NCI-H1417 treated with DMSO at 0.1 percent for 48 hours (cell line): ENCODE data around the gene SH3BP5L.
"Not testable (repeated sequence)": the region's sequence is repeated elsewhere in the genome, so short reads cannot be mapped to it uniquely, and the experiment has no call there.

ENCODE experiments used
- DNase-seq: peaks from one replicate; lab custom pipeline; 2025; lab: John Stamatoyannopoulos, UW

SH3BP5L gene

DNA sequence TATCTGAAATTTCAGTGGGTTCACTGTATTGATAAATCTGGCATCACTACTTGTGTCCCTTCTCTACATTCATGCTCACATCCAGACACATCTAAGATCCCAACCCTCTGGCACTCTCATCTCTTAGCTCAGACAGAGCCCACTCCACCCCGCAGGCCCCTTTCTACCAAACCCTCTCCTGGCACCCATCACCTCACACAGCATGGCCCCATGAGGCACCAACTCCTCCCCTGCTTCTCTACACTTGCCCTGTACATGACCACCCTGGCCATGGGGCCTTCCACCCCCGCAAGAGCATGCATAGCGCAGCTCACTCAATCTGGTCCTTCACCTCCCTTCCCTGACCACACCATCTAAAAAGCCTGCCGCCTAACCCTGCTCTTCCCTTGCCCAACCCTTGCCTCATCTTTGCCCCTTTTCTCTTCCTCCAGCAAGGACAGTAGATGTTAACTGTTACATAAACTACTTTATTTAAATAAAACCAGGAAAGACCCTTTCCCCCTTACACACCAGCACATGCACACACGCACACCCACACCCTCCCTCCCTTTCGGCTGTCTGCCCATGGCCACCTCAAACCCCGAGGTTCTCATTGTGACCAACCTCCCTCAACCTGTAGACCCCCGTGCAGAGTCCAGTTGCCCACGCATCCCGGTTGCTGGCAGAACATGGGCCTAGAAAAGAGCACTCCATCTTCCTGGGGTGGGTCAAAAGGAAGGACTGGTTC is 15.6 kb downstream of the SH3BP5L start:
- DNase-seq, result no peak

DNA sequence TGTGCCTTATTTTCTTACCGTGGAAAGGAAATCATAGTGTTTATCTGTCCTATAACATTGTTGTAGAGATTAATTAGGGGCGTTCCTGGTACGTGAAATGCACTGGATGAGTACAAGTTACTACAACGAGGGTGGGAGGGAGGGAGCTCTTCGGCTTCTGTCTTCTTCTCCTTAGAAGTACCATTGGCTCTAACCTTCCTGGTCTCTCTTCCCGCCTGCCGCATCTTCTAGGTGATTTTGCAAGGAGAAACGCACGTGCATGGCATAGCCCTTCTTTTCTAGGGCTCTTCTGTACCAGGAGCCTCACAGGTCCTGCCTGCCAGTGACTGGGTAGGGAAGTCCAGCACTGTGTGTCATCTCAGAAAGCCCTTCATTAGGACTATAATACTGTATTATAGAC is 16.8 kb downstream of the SH3BP5L start:
- no peak for DNase-seq

DNA sequence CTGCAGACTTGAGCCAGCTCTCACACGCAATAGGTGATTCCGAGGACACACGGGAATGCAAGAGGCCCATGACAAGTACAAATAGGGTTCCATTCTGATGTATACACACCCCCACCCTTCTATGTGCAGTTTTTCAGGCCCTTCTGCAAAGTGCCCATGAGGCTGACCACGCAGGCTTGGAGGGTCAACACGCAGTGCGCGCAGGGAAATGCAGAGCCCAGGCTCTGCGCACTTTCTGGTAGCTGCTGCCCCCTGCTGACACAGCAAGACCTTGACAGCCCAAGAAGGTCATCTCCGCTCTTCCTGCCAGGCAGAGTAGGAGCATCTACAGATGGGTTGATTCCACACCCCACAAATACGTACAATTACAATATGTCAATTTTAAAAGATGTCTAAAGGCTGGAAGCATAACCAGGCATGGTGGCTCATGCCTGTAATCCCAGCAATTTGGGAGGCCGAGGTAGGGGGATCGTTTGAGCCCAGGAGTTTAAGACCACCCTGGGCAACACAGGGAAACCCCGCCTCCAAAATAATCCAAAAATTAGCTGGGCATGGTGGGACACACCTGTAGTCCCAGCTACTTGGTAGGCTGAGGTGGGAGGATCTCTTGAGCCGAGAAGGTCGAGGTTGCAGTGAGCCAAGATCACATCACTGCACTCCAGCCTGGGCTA is 18.5 kb downstream of the SH3BP5L start:
- DNase-seq, result no peak

DNA sequence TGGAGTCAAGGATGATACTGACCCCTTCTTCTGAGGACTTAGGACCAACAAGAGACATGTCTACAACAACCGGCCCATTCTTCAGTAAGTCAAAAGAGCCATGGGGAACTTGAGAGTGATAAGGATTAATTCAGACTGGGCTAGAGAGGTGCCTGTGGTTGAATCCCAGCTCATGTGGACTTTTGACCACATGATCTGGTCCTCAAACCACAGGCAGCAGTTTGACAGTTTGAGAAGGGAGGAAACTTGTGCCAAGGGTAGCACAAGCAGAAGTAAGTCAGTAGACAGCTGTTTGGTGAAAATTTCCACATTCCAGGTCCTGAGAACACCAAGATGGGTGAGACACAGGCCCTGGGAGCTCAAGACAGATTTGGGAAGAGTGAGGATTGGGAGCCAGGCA is 19.8 kb downstream of the SH3BP5L start:
- no peak for DNase-seq

DNA sequence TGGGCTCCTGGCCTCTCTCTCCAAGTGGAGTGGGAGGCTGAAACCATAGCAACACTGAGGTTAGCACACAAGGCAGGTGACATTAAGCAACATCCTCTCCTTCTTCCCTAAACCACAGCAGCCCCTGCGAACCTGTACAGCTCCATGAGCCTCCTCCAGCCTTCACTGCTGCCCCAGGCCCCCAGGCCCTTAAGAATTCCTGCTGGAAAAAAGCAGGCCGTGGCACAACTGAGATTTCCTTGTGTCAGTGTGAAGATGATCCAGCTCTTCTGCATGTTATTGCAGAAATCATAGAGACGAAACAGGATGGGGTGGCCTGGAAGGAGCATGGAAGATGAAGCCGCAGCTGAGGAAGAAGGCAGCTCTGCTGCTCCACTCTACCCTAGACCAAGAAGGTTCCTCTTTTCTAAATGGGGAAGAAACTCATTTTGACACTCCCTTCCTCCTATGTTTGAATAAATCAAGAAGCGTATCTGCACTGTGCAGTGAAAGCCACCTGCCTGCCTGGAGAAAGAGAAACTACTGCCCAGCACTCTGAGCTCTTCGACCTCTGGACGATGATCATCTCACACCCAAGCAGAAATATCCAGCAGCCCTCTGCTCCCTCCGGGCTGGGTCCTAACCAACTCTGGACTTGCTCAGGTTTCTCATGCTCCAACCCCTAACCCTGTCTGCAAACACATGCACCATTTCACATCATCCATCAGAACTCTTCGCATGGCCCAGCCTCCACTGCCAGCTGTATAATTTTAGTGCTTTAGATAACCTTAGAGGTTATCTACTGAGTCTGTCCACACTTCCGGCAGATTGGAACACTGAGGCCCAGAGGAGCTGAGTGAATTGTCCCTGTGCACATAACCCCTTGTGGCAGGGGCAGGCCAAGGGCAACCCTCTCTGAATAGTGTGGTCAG is 20.7 kb downstream of the SH3BP5L start:
- no peak for DNase-seq

DNA sequence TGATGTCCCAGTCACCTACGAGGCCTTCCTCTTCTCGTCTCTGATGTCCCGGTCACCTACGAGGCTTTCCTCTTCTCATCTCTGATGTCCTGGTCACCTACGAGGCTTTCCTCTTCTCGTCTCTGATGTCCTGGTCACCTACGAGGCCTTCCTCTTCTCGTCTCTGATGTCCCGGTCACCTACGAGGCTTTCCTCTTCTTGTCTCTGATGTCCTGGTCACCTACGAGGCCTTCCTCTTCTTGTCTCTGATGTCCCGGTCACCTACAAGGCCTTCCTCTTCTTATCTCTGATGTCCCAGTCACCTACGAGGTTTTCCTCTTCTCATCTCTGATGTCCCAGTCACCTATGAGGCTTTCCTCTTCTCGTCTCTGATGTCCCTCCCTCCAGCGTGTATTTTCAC is 22.2 kb downstream of the SH3BP5L start:
- not testable (repeated sequence) for DNase-seq

DNA sequence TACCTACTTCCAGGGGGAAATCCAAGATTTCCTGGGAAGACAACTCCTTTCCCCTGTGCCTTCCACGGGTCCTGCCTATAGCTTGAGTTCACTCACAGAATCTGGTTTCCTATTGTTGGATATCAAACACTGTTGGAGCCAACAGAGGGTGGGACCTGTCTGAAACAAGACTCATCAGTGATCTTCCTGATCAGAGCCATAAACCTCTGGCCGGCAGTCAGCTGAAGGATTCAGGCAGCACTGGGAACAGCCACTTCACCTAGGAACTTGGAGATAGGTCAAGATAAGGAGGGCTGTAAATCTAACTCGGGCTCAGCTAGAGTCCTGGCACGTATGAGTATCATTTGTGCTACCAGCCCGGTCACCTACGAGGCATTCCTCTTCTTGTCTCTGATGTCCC is 23.3 kb downstream of the SH3BP5L start:
- DNase-seq, result no peak

DNA sequence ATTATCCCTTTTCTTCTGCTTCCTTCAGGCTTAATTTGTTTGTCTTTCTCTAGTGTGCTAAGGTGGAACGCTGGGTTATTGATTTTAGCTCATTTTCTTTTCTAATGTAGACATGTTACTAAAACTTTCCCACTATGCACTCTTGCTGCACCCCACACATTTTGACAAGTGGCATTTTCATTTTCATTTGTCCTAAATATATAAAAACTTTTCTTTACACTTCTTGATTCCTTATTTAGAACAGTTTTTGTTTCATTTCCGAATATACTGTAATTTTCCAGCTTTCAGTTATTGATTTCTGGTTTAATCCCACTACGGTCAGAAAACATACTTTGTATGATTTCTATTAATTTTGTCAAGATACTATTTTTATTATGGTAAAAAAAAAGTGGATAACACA is 25.3 kb downstream of the SH3BP5L start:
- no peak for DNase-seq

DNA sequence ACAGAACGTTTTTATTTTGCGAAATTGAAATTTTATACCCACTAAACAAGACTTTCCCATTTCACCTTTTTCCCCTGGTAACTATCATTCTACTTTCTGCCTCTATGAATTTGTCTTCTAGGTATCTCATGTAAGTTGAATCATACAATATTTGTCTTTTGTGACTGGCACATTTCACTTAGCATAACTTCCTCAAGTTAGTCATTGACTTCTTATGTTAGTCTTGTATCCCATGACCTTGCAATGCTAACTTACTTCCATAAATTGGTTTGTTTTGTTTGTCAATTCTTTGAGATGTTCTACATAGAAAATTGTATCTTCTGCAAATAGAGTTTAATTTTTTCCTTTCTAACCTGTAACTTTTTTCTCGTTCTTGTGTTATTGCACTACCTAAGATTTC is 26.9 kb downstream of the SH3BP5L start:
- no peak for DNase-seq

DNA sequence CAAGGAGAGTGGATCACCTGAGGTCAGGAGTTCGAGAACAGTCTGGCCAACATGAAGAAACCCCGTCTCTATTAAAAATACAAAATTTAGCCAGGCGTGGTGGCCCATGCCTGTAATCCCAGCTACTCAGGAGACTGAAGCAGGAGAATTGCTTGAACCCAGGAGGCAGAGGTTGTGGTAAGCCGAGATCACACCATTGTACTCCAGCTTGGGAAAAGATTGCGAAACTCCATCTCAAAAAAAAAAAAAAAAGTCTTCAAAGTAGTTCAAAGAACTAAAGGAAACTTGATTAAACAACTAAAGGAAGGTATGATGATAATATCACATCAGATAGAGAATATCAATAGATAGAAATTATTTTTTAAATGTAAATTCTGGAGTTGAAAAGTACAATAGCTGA is 31.1 kb downstream of the SH3BP5L start:
- not testable (repeated sequence) for DNase-seq

DNA sequence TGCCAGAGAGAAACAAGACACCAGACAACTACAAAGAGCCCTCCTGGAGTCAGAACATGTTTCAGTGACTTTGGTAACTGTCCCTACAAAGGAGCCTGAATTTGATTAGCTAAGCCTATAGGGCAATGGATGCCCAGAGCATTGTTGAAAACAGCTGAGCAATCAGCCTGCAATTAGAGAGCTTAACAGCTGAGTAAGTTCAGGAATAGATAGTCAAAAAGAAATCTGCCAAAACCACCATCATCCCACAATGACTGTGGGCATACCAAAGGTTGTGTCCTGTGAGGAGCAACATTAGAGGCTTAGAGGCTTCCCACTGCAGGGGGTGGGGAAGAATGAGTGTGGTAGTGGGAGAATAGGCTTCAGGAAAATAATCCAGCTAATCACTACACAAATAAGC is 32.1 kb downstream of the SH3BP5L start:
- no peak for DNase-seq

DNA sequence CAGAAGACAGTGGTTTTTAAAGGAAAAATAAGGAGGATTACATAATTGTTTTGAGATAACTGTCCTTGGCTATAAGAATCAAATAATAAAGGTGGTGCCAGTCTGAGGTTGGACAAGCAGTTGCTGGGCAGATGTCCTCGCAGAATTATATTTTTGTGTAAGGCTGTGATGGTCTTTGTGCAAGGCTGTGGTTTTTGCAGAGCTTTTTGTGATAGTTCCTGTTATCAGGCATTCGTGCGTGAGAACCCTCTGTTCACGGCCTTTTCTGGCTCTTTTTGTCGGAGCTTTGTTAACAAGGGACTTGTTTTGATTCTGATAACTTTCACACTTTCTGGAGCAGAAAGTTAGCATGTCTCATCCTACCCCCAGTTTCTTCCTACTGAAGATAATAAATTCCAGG is 33.4 kb downstream of the SH3BP5L start:
- DNase-seq, result no peak

DNA sequence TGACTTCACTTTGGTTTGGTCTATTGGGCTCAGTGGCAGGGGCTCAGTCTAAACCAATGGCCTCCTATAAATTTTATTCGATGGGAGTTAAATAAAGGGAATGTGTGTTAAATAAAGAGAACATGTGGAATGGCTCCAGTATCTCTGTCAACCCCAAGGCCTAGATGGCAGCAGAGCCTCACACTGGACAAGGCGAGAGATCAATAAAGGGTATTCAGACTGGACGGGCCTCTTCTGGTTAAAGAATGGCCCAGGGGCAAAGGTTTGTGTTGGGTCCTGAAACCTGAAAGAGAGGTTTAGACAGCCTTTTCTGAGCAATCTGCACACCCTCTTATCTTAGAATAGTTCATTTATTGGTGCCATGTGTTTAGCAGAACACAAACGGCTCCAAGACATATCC is 34.7 kb downstream of the SH3BP5L start:
- no peak for DNase-seq

DNA sequence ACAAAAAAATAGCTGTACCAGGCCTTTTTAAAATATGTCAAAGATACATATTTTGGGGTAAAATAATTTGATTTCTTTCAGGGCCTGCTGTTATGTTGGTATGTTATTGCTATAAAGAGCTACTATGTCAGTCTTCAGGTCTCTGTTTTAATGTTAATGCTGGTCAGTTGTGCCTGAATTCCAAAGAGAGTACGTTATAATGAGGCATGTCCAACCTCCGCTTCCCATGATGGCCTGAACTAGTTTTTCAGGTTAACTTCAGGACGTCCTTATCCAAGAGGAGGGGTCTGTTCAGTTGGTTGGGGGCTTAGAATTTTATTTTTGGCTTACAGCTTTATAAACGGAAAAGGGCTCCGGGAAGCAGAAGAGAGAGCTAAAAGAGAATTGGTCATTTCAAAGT is 35.3 kb downstream of the SH3BP5L start:
- no peak for DNase-seq

DNA sequence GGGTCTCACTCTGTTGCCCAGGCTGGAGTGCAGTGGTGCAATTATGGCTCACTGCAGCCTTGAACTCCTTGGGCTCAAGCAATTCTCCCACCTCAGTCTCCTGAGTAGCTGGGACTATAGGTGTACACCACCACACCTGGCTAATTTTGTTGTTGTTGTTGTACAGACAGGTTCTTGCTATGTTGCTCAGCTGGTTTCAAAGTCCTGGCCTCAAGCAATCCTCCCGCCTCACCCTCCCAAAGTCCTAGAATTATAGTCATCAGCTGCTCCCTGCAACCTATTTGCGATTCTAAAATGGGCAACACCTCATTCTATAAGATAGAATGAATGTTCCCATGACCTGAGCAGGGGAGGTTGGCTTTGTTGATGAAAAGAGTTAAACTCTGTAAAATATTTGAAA is 36.4 kb downstream of the SH3BP5L start:
- DNase-seq, result not testable (repeated sequence)

DNA sequence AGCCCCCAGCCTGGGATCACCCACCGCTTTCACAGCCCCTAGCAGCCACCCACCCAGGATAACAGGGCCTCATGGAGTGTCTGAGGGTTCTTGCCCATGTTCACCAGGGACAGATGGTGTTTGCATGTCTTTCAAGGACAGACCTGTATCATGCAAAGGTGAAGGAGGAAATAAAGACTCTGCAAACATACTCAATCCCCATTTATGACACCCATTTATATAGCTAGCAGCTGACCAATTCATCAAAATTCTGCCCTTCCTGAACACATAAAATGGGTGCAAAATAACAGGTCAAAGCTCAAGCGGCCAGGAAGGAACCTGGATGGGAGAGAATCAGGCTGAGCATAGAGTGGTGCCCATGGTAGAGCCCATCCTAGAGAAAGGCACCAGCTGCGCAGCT is 37.4 kb downstream of the SH3BP5L start:
- no peak for DNase-seq

DNA sequence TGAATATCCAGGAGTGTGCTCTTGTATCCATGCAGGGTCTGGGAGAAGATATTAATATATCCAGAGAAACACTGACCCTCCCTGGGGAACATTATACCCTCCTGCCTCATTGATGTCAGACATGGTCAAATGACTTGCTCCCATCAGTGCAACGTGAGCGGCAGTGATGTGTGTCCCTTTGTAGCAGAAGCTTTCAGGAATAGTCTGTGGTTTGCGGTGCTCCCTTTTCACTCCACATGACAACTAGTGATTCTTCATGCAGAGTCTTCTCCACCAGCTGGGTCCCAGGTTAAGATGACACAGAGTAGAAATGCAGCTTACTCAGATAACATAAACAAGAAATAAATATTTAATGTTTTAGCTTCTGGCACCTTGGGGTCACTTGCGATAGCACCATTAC is 38.3 kb downstream of the SH3BP5L start:
- DNase-seq, result no peak

DNA sequence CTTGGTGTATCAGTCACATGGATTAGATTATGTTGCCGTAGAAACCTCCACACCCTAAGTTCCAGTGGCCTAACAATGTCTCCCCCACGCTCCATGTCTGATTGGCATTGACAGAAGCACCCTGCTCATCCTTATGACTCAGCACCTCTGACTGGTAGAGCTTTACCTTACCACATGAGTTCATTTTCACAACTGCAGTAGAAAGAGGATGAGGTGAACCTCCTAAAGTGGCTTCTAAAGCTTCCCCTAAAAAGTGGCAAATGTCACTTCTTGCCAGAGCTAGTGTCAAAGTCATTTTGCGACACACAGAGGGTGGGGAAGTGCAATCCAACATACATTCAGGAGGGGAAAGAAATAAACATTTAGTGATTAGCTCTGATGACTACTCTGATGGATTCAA is 39.6 kb downstream of the SH3BP5L start:
- DNase-seq, result no peak

DNA sequence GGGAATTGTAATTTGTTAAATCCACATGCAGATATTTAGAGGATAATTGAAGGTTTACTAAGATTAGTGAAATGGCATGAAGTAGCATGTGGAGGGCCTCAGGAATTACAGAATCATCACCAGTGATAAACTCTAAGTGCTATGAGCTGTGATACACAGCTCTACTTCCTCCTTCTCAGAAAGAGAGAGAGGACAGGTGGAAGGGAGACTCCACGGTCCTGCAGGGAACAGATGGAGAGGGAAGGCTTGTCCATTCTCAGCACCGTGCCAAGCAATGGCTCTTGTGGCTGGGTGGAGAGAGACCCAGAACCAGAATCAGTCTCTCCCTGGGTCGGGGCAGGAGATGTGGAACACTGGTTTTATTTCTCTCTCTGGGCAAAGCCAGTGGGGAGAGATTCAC is 42.3 kb downstream of the SH3BP5L start:
- no peak for DNase-seq

DNA sequence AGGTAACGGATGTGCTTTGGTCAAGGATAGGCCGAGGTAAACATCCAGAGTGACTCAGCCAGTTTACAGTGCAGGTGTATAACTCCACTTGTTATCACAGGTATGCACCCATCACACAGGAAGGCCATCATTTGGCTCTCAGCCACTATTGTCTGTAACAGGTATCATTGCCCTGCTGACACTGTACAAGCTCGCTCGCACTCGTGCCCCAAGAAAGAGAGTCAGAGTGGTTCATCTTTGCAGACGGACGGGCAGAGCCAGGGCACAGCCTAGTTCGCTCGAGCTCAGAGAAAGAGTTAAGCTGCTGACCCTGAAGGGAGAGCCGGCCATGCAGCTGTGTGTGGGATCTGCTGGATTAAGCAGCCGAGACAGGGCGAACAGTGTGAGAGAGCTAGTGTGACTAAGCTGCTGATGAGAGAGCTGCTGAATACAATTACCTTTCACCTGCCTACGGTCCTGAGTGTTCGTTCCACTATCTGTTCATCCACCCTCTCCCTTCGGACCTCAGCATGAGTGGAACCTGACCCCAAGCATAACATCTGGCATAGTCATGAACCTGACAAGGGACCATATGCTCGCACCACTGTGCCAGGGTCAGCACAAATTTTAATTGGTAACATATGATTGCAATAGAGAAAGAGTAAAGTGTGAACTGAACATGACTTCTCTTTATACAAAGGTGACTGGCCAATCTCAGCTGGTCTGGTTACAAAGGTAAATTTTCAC is 43.1 kb downstream of the SH3BP5L start:
- no peak for DNase-seq

DNA sequence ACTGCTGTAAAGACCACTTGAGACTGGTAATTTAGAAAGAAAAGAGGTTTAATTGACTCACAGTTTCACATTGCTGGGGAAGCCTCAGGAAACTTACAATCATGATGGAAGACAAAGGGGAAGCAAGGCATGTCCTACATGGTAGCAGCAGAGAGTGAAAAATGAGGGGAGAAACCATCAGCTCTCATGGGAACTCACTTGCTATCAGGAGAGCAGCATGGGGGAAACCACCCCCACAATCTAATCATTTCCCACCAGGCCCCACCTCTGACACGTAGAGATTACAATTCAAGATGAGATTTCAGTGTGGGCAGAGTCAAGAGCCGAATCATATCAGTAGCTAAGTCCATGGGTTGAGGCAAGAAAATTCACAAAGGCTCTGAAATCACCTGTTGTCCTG is 46.4 kb downstream of the SH3BP5L start:
- no peak for DNase-seq

DNA sequence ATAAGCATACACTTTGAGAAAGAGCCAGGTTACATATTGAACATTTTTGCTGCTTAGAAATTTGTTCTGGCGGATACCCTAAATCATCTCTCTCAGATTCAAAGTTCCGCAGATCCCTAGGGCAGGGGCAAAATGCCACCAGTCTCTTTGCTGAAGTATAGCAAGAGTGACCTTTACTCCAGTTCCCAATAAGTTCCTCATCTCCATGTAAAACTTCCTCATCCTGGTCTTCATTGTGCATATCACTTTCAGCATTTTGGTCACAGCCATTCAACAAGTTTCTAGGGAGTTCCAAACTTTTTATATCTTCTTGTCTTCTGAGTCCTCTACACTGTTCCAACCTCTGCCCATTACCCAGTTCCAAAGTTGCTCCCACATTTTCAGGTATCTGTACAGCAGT is 46.8 kb downstream of the SH3BP5L start:
- no peak for DNase-seq
